Mucosa of rectum (tissue), 2 donors: ENCODE results near the gene PROM1.

Source experiments
- H3K27ac ChIP-seq, 2 donors: one replicate each; pipeline ENCODE4 v1.7.0; 2013; ENCODE audit warnings: inconsistent platforms in 2 of 2, low read depth in 2 of 2, low read length in 2 of 2
- H3K27me3 ChIP-seq, 2 donors: one replicate each; pipeline ENCODE4 v1.7.0; 2013; ENCODE audit warnings: low read length in 2 of 2; ENCODE audit not compliant: control insufficient read depth in 2 of 2, insufficient read depth in 2 of 2
- H3K36me3 ChIP-seq, 2 donors: one replicate each; pipeline ENCODE4 v1.7.0; 2013; ENCODE audit warnings: low read length in 2 of 2; ENCODE audit not compliant: control insufficient read depth in 2 of 2, insufficient read depth in 2 of 2
- H3K4me1 ChIP-seq, 2 donors: one replicate each; pipeline ENCODE4 v1.7.0; 2013; ENCODE audit warnings: low read length in 2 of 2, mild to moderate bottlenecking in 1 of 2; ENCODE audit not compliant: control insufficient read depth in 2 of 2, insufficient read depth in 2 of 2
- H3K4me3 ChIP-seq, 2 donors: one replicate each; pipeline ENCODE4 v1.7.0; 2013; ENCODE audit warnings: low read length in 2 of 2
- H3K9ac ChIP-seq, 2 donors: one replicate each; pipeline ENCODE4 v1.7.0; 2013; ENCODE audit warnings: low read length in 2 of 2, low read depth in 1 of 2, mild to moderate bottlenecking in 1 of 2
- H3K9me3 ChIP-seq, 2 donors: one replicate each; pipeline ENCODE4 v1.7.0; 2013; ENCODE audit warnings: low read length in 2 of 2; ENCODE audit not compliant: control insufficient read depth in 2 of 2
- donor health status: healthy.
- donor health status: Normal muscosa, but diverticular disease.

The PROM1 gene

DNA sequence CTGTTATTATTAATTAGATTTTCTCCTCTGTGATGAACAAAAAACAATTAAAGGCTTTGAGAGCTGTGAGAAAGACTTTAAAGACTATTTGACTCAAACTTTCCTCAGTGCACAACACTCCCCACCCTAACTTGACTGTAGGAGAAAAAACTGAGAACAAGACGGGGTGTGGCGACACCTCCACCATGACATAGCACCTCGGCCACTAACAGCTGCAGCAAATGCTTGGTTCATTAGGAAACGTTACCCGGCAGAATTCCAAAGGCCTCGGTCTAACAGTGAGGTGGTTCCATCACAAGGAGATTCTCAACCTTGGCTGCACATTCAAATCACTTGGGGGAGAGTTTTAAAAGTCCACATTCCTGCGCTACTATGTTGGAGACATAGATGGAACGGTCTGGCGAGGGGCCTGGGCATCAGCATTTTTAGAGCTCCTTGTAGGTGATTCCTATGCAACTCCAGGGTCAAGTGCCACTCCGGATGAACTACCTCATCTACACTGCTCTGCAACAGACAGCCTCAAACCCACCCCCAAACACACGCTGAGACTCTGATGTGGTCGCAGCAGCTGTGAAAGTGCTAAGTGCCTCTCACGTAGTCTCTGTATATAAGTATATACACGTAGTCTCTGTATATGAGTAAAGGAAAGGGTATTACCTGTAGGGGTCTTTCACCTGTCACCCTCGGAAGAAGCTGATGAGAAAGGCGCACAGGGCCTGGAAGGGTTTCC, 121.9 kb downstream of the PROM1 start:
- H3K27ac ChIP-seq: no peak overlapping the region
- no peaks in the 10 kb centered on the region for H3K4me1 ChIP-seq
- no peaks in the 10 kb centered on the region for H3K27me3 ChIP-seq
- no peak overlapping the region for H3K9ac ChIP-seq
- H3K36me3 ChIP-seq: no peaks in the 10 kb centered on the region
- no peaks in the 10 kb centered on the region for H3K9me3 ChIP-seq
- no peak overlapping the region for H3K4me3 ChIP-seq

DNA sequence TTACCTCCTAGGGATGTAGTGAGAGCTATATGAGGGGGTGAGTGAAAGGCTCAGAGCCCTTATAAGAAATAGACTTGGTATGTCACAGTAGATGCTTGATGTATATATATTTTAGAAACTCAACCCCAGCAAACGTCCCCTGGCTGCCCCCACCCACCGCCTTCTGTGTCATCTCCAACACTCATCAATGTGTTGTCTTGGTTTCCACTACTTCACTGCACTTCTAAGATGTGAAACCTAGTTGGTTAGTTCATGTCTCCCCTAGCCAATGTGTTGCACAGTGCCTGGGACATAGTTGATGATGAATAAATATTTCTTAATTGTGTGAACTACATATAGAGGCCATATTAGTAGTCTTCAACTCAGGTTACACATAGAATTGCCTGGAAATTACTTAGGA, 125.3 kb downstream of the PROM1 start:
- Histone ChIP-seq H3K36me3 (no peaks in the 10 kb centered on the region), H3K9ac (no peak overlapping the region), H3K4me3 (no peak overlapping the region), H3K27me3 (no peaks in the 10 kb centered on the region), H3K27ac (no peak overlapping the region), H3K4me1 (peaks cover 0 to 2% of the 10 kb centered on the region in 2 donors), H3K9me3 (no peaks in the 10 kb centered on the region)

DNA sequence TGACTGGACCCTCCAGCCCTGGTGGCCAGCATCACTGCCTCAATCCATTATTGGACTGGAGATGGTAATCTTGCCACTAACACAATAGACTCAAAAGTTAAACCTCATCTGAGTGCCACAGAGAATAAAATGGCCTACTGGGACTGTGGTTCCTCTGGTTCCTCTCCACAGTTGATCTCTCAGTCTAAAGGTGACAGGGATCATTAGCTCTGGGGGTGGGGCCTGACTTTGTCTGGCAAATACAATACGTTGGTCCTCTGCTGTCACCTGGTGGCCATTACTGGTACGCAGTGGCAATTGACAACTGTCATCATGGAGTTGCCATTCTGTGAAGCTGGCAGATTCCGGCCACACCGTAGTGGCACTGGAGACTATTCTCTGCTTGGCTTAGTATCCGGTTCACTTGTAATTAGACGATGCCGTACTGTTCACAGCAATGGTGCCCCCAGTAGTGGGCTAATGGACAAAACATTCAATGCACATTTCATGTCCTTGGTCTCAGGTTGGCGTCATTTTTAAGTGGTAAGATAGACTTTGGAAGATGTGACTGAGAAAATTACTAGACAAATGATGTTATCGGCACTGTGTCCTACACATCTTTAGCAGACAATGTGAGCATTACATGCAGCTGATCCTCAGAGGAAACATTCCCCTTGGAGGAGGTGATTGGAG, 127.5 kb downstream of the PROM1 start:
- no peaks in the 10 kb centered on the region for H3K27me3 ChIP-seq
- peaks cover 0 to 2% of the 10 kb centered on the region in 2 donors for H3K4me1 ChIP-seq
- H3K36me3 ChIP-seq: no peaks in the 10 kb centered on the region
- no peak overlapping the region for H3K4me3 ChIP-seq
- H3K9me3 ChIP-seq: no peaks in the 10 kb centered on the region
- H3K9ac ChIP-seq: no peak overlapping the region
- H3K27ac ChIP-seq: no peak overlapping the region

DNA sequence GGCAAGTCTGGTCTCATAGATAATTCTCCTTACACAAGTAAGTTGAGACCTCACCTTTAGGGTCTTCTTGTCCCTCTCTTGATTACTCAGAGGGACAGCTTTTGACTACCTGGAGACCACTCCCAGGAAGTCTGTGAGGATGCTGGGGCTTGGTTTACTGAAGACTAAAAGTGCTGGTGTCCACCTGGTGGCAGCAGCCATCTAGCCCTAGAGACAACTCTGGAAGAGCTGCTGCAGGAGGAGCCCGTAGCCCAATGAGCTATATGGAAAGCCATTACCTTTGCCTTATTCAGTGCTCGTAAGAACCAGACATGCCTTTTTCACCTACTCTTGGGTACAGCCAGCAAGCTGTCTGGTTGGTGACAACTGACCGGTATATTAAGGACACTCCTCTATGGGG, 128.2 kb downstream of the PROM1 start:
- Histone ChIP-seq H3K27ac (no peak overlapping the region), H3K36me3 (no peaks in the 10 kb centered on the region), H3K9ac (no peak overlapping the region), H3K4me1 (peaks cover 0 to 2% of the 10 kb centered on the region in 2 donors), H3K27me3 (no peaks in the 10 kb centered on the region), H3K4me3 (no peak overlapping the region), H3K9me3 (no peaks in the 10 kb centered on the region)

DNA sequence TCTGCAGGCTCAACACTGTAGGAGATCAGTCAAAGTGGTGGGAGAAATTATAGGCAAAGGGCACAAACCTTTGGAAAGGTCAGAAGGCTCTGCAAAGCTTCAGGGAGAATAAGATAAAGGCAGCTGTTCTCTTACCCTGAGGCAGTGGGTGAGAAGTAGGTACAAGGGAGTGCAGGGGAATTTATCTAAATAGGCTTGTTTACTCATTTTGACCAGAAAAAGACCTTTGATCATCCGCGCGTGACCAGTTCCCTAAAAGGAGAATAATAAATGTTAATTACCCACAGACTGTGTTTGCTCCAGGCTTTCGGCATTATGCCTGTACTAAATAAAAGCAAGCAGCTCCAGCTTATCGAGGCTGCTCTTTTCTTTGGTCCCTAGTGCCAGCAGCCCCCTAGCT, 130.2 kb downstream of the PROM1 start:
- Histone ChIP-seq H3K36me3 (no peaks in the 10 kb centered on the region), H3K4me1 (peaks cover 0 to 2% of the 10 kb centered on the region in 2 donors), H3K4me3 (no peak overlapping the region), H3K27ac (no peak overlapping the region), H3K9me3 (no peaks in the 10 kb centered on the region), H3K9ac (no peak overlapping the region), H3K27me3 (no peaks in the 10 kb centered on the region)

DNA sequence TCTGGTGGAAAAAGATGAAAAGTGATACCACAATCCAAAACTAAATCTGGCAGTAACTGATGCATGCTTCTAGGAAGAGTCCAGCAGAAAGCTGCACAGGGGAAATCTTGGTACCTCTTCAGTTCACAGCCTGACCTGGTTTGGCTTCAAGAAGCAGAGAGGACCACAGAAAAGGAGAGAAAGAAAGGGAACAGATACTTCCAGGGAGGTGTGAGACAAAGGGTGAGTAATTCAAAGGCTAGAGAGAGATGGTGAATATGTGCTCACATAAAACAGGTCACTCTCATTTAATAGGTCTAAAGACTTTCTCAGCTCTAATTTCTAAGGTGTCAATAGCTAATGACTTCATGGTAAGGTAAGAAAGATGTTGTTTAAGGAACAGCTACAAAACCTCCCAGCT, 132.0 kb downstream of the PROM1 start:
- H3K36me3 ChIP-seq: no peaks in the 10 kb centered on the region
- no peaks in the 10 kb centered on the region for H3K9me3 ChIP-seq
- peaks cover 0 to 2% of the 10 kb centered on the region in 2 donors for H3K4me1 ChIP-seq
- no peaks in the 10 kb centered on the region for H3K27me3 ChIP-seq
- no peak overlapping the region for H3K9ac ChIP-seq
- no peak overlapping the region for H3K27ac ChIP-seq
- H3K4me3 ChIP-seq: no peak overlapping the region

DNA sequence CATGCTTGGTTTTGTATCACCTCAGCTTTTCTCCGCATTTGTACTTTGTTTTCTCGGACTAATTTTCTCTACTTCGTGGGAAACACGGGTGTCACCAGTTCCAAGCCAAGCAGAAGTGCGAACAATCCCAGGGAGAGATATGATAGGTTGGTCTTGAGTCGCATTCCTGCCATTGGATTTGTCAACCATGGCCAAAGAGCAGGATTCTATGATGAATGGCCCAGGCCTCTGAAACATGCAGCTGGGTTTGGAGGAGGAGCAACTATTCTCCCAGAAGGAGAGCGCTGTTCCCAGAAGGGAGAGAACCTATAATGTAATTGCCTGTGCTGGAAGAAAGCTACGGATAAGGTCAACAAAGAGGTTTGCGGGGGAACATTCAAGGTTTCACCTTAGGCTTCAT, 135.0 kb downstream of the PROM1 start:
- H3K27ac ChIP-seq: no peak overlapping the region

DNA sequence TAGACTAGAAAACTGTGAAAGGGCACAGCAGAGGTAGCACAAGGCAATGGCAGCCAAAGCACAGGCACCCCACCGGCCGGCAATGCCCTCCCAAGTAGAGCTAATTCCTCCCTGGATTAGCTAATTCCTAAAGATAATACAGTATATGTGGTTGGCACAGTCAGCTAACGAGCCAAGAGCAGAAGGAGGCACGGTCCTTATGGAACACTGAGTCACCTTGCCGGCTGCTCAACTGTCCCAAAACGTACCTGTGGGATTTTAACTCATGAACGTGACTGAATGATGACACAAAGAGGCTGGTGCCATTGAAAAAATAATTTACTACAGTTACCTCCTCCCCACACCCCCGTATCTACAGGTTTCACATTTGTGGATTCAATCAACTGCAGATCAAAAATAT, 136.1 kb downstream of the PROM1 start:
- Histone ChIP-seq H3K4me3 (no peak overlapping the region), H3K9me3 (no peaks in the 10 kb centered on the region), H3K27me3 (no peaks in the 10 kb centered on the region), H3K36me3 (no peaks in the 10 kb centered on the region), H3K9ac (no peak overlapping the region), H3K27ac (no peak overlapping the region), H3K4me1 (no peaks in the 10 kb centered on the region)

More for the DNA sequence above, 135.0 kb downstream of the PROM1 start:
- Histone ChIP-seq H3K9ac (no peak overlapping the region), H3K9me3 (no peaks in the 10 kb centered on the region), H3K27me3 (no peaks in the 10 kb centered on the region), H3K36me3 (no peaks in the 10 kb centered on the region), H3K4me1 (no peaks in the 10 kb centered on the region), H3K4me3 (no peak overlapping the region)

DNA sequence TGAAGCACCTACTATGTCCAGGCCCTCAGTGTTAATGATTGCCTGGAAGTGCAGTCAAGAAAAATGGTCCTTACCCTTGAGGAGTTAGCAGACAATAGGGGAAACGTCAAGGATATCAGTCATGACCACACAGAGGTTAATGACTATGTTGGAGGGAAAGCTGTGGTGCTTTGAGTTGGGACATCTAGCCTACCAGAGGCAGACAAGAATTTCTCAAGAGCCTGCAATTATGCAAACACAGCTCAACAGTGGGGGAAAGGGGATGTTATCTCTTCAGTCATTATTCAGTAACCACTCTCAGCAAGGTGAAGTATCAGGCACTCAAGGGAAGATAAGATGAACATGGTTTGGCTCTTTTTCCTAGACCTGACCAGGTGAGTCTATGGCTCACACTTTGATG, 138.3 kb downstream of the PROM1 start:
- Histone ChIP-seq H3K36me3 (no peaks in the 10 kb centered on the region), H3K9me3 (no peaks in the 10 kb centered on the region), H3K9ac (no peak overlapping the region), H3K4me1 (no peaks in the 10 kb centered on the region), H3K4me3 (no peak overlapping the region), H3K27ac (no peak overlapping the region), H3K27me3 (no peaks in the 10 kb centered on the region)

DNA sequence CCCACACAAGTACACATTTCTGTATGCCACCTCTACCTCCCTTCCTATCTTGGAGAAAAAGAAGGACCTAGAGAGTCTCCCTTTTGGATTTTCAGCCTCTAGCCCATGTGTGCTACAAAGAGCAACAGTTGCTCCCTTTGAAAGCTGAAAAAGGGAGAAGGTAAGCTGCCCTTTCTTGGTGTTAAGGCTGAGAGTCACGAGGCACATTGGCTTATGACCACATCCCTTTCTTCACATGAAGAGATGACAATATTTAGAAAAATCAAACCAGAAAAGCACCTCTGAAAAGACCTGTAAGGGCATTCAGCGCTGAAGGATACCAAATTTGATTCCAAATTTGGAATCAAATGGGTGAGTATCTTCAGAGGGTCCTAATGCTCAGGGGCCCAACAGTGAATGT, 138.9 kb downstream of the PROM1 start:
- Histone ChIP-seq H3K9me3 (no peaks in the 10 kb centered on the region), H3K9ac (no peak overlapping the region), H3K27me3 (no peaks in the 10 kb centered on the region), H3K36me3 (no peaks in the 10 kb centered on the region), H3K4me3 (no peak overlapping the region), H3K27ac (no peak overlapping the region), H3K4me1 (no peaks in the 10 kb centered on the region)
